HCT116 (cell line): ENCODE measurements around the gene GNAS. TPM values are rescaled to one million over a fixed set of nuclear protein-coding genes. Genes with fewer than 3 reads are reported as not detected.

Experiments
- ATAC-seq: fragments of 200-7000 bp; cut with Tn5 transposase; 2 replicates; pipeline ENCODE4 v1.9.1; 2020; ENCODE audit warnings: mild to moderate bottlenecking, moderate library complexity
- BruUV-seq: library from RNA; stranded (reverse); fragments of 400-500 nt; replicated peaks from 2 replicates; lab custom pipeline; 2021; lab: Mats Ljungman, UMichigan
- CTCF ChIA-PET: fragments of 300-600 bp; sonication (Branson Sonifier 250); formaldehyde crosslinking; loops from one replicate; lab custom pipeline; 2021; ENCODE audit warnings: antibody characterized with exemption; lab: Charles Lee
- POLR2A ChIA-PET: fragments of 300-600, 350-600 bp; sonication (Branson Sonifier 250); formaldehyde crosslinking; loops from one replicate; lab custom pipeline; 2021; ENCODE audit warnings: antibody characterized with exemption; lab: Charles Lee
- RAD21 ChIA-PET, 2 experiments: fragments of 300-600 bp; sonication (Branson Sonifier 250); formaldehyde crosslinking; loops; one replicate each; lab custom pipeline; 2023; ENCODE audit warnings: low total read pairs in 2 of 2; ENCODE audit not compliant: uncharacterized antibody in 2 of 2, unreplicated experiment in 2 of 2, low non-redundant PET in 1 of 2; lab: Charles Lee
- DNase-seq: peaks from one replicate; pipeline ENCODE4 v3.0.0-alpha.2; 2010; ENCODE audit warnings: low read depth, low spot score
- H2AFZ ChIP-seq: fragments of 200-600 bp; shearing (Covaris generic), sonication (generic); 2 replicates; pipeline ENCODE4 v1.6.1; 2017; ENCODE audit warnings: low read depth, mixed run types, mixed read lengths, antibody characterized with exemption, low read length; ENCODE audit not compliant: poor library complexity, severe bottlenecking
- H3K27ac ChIP-seq: 2 replicates; pipeline ENCODE4 v1.5.1; 2012; ENCODE audit warnings: low read depth, low read length
- H3K27me3 ChIP-seq: fragments of 200-600 bp; sonication (generic); 2 replicates; pipeline ENCODE4 v1.6.1; 2016; ENCODE audit warnings: mixed run types, low read length, mixed read lengths; ENCODE audit not compliant: insufficient read depth
- H3K36me3 ChIP-seq, 2 experiments: fragments of 200-500 bp in 1 of 2; fragments of 200-600 bp in 1 of 2; sonication (Bioruptor generic) in 1 of 2; sonication (generic) in 1 of 2; 2 replicates each; pipeline versions ENCODE4 v1.5.1 to v1.6.1; 2014 to 2016; ENCODE audit warnings: low read length in 2 of 2, inconsistent platforms in 1 of 2, mixed read lengths in 1 of 2, mixed run types in 1 of 2; ENCODE audit not compliant: insufficient read depth in 2 of 2, control insufficient read depth in 1 of 2
- H3K4me1 ChIP-seq, 2 experiments: fragments of 200-600 bp in 1 of 2; sonication (generic) in 1 of 2; 2 replicates each; pipeline versions ENCODE4 v1.5.1 to v1.6.1; 2012 to 2017; ENCODE audit warnings: low read length in 2 of 2, inconsistent platforms in 1 of 2, mild to moderate bottlenecking in 1 of 2, mixed read lengths in 1 of 2, mixed run types in 1 of 2, moderate library complexity in 1 of 2; ENCODE audit not compliant: insufficient read depth in 2 of 2, control insufficient read depth in 1 of 2
- H3K4me2 ChIP-seq: fragments of 200-600 bp; sonication (generic); 2 replicates; pipeline ENCODE4 v1.6.1; 2017; ENCODE audit warnings: mixed run types, low read length, mixed read lengths
- H3K4me3 ChIP-seq, 2 experiments: fragments of 200-600 bp in 1 of 2; sonication (generic) in 1 of 2; replicated peaks in 1 of 2; 2 replicates each; pipeline ENCODE4 v1.5.1; 2011 to 2016; ENCODE audit warnings: low read length in 2 of 2, control low read depth in 1 of 2, low read depth in 1 of 2, mild to moderate bottlenecking in 1 of 2, mixed read lengths in 1 of 2, mixed run types in 1 of 2
- H3K79me2 ChIP-seq: fragments of 200-600 bp; sonication (generic); 2 replicates; pipeline ENCODE4 v1.6.1; 2017; ENCODE audit warnings: mild to moderate bottlenecking, mixed run types, low read length, moderate library complexity, mixed read lengths; ENCODE audit not compliant: insufficient read depth
- H3K9ac ChIP-seq: fragments of 200-600 bp; sonication (generic); 2 replicates; pipeline ENCODE4 v1.6.1; 2016; ENCODE audit warnings: low read length, mixed read lengths
- H3K9me2 ChIP-seq: fragments of 200-600 bp; sonication (generic), shearing (Covaris generic); 2 replicates; pipeline ENCODE4 v1.6.1; 2017; ENCODE audit warnings: mixed run types, mild to moderate bottlenecking, moderate library complexity; ENCODE audit not compliant: insufficient read depth
- H3K9me3 ChIP-seq, 2 experiments: fragments of 200-500 bp in 1 of 2; fragments of 200-600 bp in 1 of 2; sonication (Bioruptor generic) in 1 of 2; sonication (generic) in 1 of 2; 2 replicates each; pipeline ENCODE4 v1.6.1; 2014 to 2017; ENCODE audit warnings: low read length in 2 of 2, mixed read lengths in 2 of 2, inconsistent platforms in 1 of 2, low read depth in 1 of 2, mild to moderate bottlenecking in 1 of 2, mixed run types in 1 of 2, moderate library complexity in 1 of 2; ENCODE audit not compliant: control insufficient read depth in 1 of 2, insufficient read depth in 1 of 2
- H4K20me1 ChIP-seq: fragments of 200-600 bp; sonication (generic), shearing (Covaris generic); 2 replicates; pipeline ENCODE4 v1.6.1; 2017; ENCODE audit warnings: mixed run types, mild to moderate bottlenecking, moderate library complexity; ENCODE audit not compliant: insufficient read depth
- ATF3 ChIP-seq: IDR thresholded peaks from 2 replicates; pipeline ENCODE4 v1.6.1; 2012
- CBX3 ChIP-seq: IDR thresholded peaks from 2 replicates; pipeline ENCODE4 v1.6.1; 2012; ENCODE audit warnings: low read depth
- CTCF ChIP-seq, 3 experiments: fragments of 200-600 bp in 1 of 3; sonication (generic) in 1 of 3; IDR thresholded peaks in 2 of 3; conservative IDR thresholded peaks in 1 of 3; 2 replicates each; pipeline ENCODE4 v1.5.1; 2012 to 2017; ENCODE audit warnings: low read depth in 2 of 3, low read length in 2 of 3, antibody characterized with exemption in 1 of 3, borderline replicate concordance in 1 of 3, control low read depth in 1 of 3, mild to moderate bottlenecking in 1 of 3, mixed read lengths in 1 of 3, mixed run types in 1 of 3, moderate library complexity in 1 of 3; ENCODE audit not compliant: insufficient read depth in 1 of 3
- EGR1 ChIP-seq: IDR thresholded peaks from 2 replicates; pipeline ENCODE4 v1.6.1; 2012; ENCODE audit warnings: low read depth
- EZH2phosphoT487 ChIP-seq: fragments of 200-600 bp; IDR thresholded peaks from 2 replicates; pipeline ENCODE4 v1.6.1; 2018; ENCODE audit warnings: antibody characterized with exemption, borderline replicate concordance
- FOSL1 ChIP-seq: IDR thresholded peaks from 2 replicates; pipeline ENCODE4 v1.6.1; 2012; ENCODE audit warnings: low read depth
- MAX ChIP-seq: IDR thresholded peaks from 2 replicates; pipeline ENCODE4 v1.6.1; 2012
- POLR2A ChIP-seq: IDR thresholded peaks from 2 replicates; pipeline ENCODE4 v1.7.0; 2011; ENCODE audit warnings: borderline replicate concordance; ENCODE audit not compliant: insufficient read depth, insufficient read length; ENCODE audit errors: extremely low read depth
- SP1 ChIP-seq: IDR thresholded peaks from 2 replicates; pipeline ENCODE4 v1.6.1; 2012; ENCODE audit warnings: low read depth
- TCF7L2 ChIP-seq: IDR thresholded peaks from 2 replicates; pipeline ENCODE4 v1.7.0; 2011; ENCODE audit warnings: borderline replicate concordance, inconsistent platforms; ENCODE audit not compliant: insufficient read depth, insufficient read length; ENCODE audit errors: extremely low read depth
- YY1 ChIP-seq: IDR thresholded peaks from 2 replicates; pipeline ENCODE4 v1.6.1; 2011; ENCODE audit warnings: low read length, low read depth, moderate library complexity, mild to moderate bottlenecking; ENCODE audit not compliant: insufficient replicate concordance; ENCODE audit errors: extremely low read depth
- ZNF274 ChIP-seq: fragments of 200-500 bp; sonication (Bioruptor generic); IDR thresholded peaks from 2 replicates; pipeline ENCODE4 v1.6.1; 2014; ENCODE audit warnings: mild to moderate bottlenecking, low read depth, low read length, inconsistent platforms
- intact Hi-C: fragments of 100-400 bp; cut with micrococcal nuclease; formaldehyde crosslinking; loops from 2 replicates; pipeline ENCODE4 v1.10.0; 2022
- total RNA-seq: library from RNA; stranded (reverse); gene quantifications from one replicate; pipeline ENCODE4 v1.2.1, GENCODE V29; 2021; ENCODE audit not compliant: unreplicated experiment

GNAS gene
- total RNA-seq, 1 experiment from 2014 or later = 699 TPM

GRCh38 chr20:58913079-58913478, 60.6 kb downstream of the GNAS start (continued):
- no peak for TF ChIP-seq ATF3
- TF ChIP-seq EGR1 = no peak
- no peak for TF ChIP-seq MAX
- no peak for TF ChIP-seq ZNF274
- no peak for TF ChIP-seq CBX3
- no peak for TF ChIP-seq SP1
- TF ChIP-seq CTCF (IDR thresholded peaks at IDR 0.05 in 2 of 3, conservative IDR thresholded peaks at IDR 0.05 in 1 of 3; ENCODE audit: borderline replicate concordance in 1 of 3, insufficient read depth in 1 of 3, low read depth in 2 of 3, low read length in 2 of 3) = no peak
- no peak for TF ChIP-seq TCF7L2
- TF ChIP-seq POLR2A = no peak

DNA sequence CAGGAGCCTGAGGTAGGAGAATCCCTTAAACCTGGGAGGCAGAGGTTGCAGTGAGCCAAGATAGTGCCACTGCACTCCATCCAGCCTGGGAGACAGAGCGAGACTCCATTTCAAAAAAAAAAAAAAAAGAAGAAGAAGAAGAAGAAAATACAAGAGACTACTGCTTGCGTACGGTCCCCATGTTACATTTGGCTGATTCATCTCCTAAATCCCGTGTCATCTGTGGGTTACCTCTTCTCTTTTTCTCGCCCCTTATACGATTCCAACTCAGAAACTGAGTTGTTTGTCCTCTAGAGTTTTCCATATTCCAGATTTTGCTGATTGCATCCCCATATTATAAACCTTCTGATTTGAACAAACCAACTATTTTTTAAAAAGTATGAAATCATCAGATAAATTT, 66.1 kb downstream of the GNAS start:
- TF ChIP-seq MAX (no peak), EGR1 (no peak), FOSL1 (no peak), ZNF274 (no peak), YY1 (no peak), EZH2phosphoT487 (no peak)
- no peak overlapping the region for H3K9ac ChIP-seq
- H3K27me3 ChIP-seq = no peaks in the 10 kb centered on the region
- no peak overlapping the region for H3K4me3 ChIP-seq
- H3K36me3 ChIP-seq = no peaks in the 10 kb centered on the region
- POLR2A ChIA-PET = no interaction called here
- H3K4me2 ChIP-seq = no peak overlapping the region
- no peak for DNase-seq
- no peak overlapping the region for H2AFZ ChIP-seq
- no peak for ATAC-seq
- no peaks in the 10 kb centered on the region for H3K9me3 ChIP-seq
- H3K79me2 ChIP-seq = no peaks in the 10 kb centered on the region
- H3K4me1 ChIP-seq = peaks cover 5% of the 10 kb centered on the region in 2 experiments; a peak in 3 of 4 replicates
- CTCF ChIA-PET = no interaction called here
- no TSS peak for BruUV-seq
- H4K20me1 ChIP-seq = no peaks in the 10 kb centered on the region
- no peaks in the 10 kb centered on the region for H3K9me2 ChIP-seq
- intact Hi-C loops = no loop called here
- no peak overlapping the region for H3K27ac ChIP-seq
- RAD21 ChIA-PET = no interaction called here
